SKM-1 treated with dmso at 0.1 percent for 144 hours (cell line): ENCODE measurements around the gene ACOT7.
A peak's percentile ranks its signal among the peaks of the same experiment; 100 is the strongest.

Source experiments
- DNase-seq: peaks from one replicate; lab custom pipeline; 2025; ENCODE audit not compliant: unreplicated experiment; lab: John Stamatoyannopoulos, UW

Gene ACOT7

GRCh38 chr1:6363085-6363884 is 30.3 kb downstream of the ACOT7 start:
- peak; percentile 7 for DNase-seq

GRCh38 chr1:6361124-6361775 is 32.3 kb downstream of the ACOT7 start:
- no peak for DNase-seq

GRCh38 chr1:6360517-6361070 is 33.0 kb downstream of the ACOT7 start:
- DNase-seq = no peak

- no peak for DNase-seq
These were observed 33.5 kb downstream of the ACOT7 start for GRCh38 chr1:6360117-6360496.

- no peak for DNase-seq
These were observed 34.1 kb downstream of the ACOT7 start for GRCh38 chr1:6359216-6360116.

GRCh38 chr1:6358757-6359201 is 34.8 kb downstream of the ACOT7 start:
- no peak for DNase-seq

GRCh38 chr1:6358144-6358624 is 35.4 kb downstream of the ACOT7 start:
- no peak for DNase-seq

GRCh38 chr1:6357243-6357936 is 36.2 kb downstream of the ACOT7 start:
- no peak for DNase-seq

- no peak for DNase-seq
These were observed 37.9 kb downstream of the ACOT7 start for GRCh38 chr1:6355621-6356020.

- DNase-seq = no peak
These were observed 38.8 kb downstream of the ACOT7 start for GRCh38 chr1:6354659-6355317.

GRCh38 chr1:6353955-6354658 is 39.5 kb downstream of the ACOT7 start:
- no peak for DNase-seq

GRCh38 chr1:6353619-6353954 is 40.0 kb downstream of the ACOT7 start:
- no peak for DNase-seq

GRCh38 chr1:6352138-6352563 is 41.4 kb downstream of the ACOT7 start:
- no peak for DNase-seq

GRCh38 chr1:6351480-6352137 is 42.0 kb downstream of the ACOT7 start:
- DNase-seq = no peak

- DNase-seq = no peak
These were observed 43.0 kb downstream of the ACOT7 start for GRCh38 chr1:6350416-6351088.

- DNase-seq = no peak
These were observed 44.2 kb downstream of the ACOT7 start for GRCh38 chr1:6349254-6349943.

- DNase-seq = no peak
These were observed 44.9 kb downstream of the ACOT7 start for GRCh38 chr1:6348511-6349191.
